NCI-H1048 (cell line): Measurements from ENCODE around the gene CCDC92.

Experiments used
- DNase-seq: peaks from one replicate; lab custom pipeline; 2025; lab: John Stamatoyannopoulos, UW

Gene CCDC92

GRCh38 chr12:123908884-123909725 is 63.5 kb downstream of the CCDC92 start:
- DNase-seq: no peak

GRCh38 chr12:123907726-123908476 is 64.7 kb downstream of the CCDC92 start:
- DNase-seq: no peak

- DNase-seq: no peak
These were observed 65.8 kb downstream of the CCDC92 start for GRCh38 chr12:123906711-123907420.

- DNase-seq: peak; percentile 70
These were observed 67.2 kb downstream of the CCDC92 start for GRCh38 chr12:123905319-123905925.

- DNase-seq: no peak
These were observed 69.1 kb downstream of the CCDC92 start for GRCh38 chr12:123903301-123904065.

- no peak for DNase-seq
These were observed 69.8 kb downstream of the CCDC92 start for GRCh38 chr12:123902821-123903220.

GRCh38 chr12:123900871-123901376 is 71.7 kb downstream of the CCDC92 start:
- DNase-seq: no peak

GRCh38 chr12:123899368-123899767 is 73.3 kb downstream of the CCDC92 start:
- no peak for DNase-seq

GRCh38 chr12:123898673-123899072 is 74.0 kb downstream of the CCDC92 start:
- no peak for DNase-seq

- no peak for DNase-seq
These were observed 75.4 kb downstream of the CCDC92 start for GRCh38 chr12:123897221-123897620.

- no peak for DNase-seq
These were observed 75.9 kb downstream of the CCDC92 start for GRCh38 chr12:123896767-123897166.

- no peak for DNase-seq
These were observed 77.2 kb downstream of the CCDC92 start for GRCh38 chr12:123895451-123895850.

GRCh38 chr12:123894823-123895345 is 77.7 kb downstream of the CCDC92 start:
- no peak for DNase-seq

GRCh38 chr12:123893276-123893675 is 79.4 kb downstream of the CCDC92 start:
- DNase-seq: no peak

- no peak for DNase-seq
These were observed 79.8 kb downstream of the CCDC92 start for GRCh38 chr12:123892853-123893252.

- no peak for DNase-seq
These were observed 80.5 kb downstream of the CCDC92 start for GRCh38 chr12:123892180-123892559.

- DNase-seq: no peak
These were observed 81.0 kb downstream of the CCDC92 start for GRCh38 chr12:123891516-123892179.

GRCh38 chr12:123891011-123891410 is 81.6 kb downstream of the CCDC92 start:
- no peak for DNase-seq

- no peak for DNase-seq
These were observed 82.1 kb downstream of the CCDC92 start for GRCh38 chr12:123890536-123890902.

- no peak for DNase-seq
These were observed 82.6 kb downstream of the CCDC92 start for GRCh38 chr12:123889848-123890535.
